GM19023 (cell line): Measurements from ENCODE around the gene KCNN4.
A peak's percentile ranks its signal among the peaks of the same experiment; 100 is the strongest.
"Not testable (repeated sequence)": the region's sequence is repeated elsewhere in the genome, so short reads cannot be mapped to it uniquely, and the experiment has no call there.

Experiments
- ATAC-seq: cut with Tn5 transposase; IDR thresholded peaks from one replicate; pipeline ENCODE4 v1.9.1; 2021; ENCODE audit warnings: mild to moderate bottlenecking, moderate library complexity; ENCODE audit not compliant: unreplicated experiment

KCNN4 gene

DNA sequence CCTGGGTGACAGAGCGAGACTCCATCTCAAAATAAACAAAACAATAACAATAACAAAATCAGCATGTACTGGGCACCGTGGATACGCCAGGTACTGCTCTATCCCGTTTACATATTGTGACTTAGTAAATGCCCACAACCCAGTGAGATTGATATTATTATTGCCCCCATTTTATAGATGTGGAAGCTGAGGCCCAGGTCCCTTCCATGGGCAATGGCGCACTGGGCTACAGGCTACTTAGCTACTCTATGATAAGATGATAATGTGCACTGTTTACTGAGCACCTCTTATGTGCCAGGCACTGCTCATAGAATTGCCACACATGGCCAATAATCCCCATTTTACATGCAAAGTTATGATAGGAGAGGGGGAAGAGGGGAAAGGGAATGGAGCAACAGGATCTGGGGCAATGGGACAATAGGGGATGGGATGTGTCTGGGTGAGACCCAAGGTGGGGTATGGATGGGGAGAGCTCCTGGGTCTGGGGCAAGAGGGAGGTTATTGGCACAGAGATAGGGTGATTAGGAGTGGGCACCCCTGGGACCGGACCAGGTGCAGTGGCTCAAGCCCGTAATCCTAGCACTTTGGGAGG, 5.4 kb downstream of the KCNN4 start:
- no peak for ATAC-seq

DNA sequence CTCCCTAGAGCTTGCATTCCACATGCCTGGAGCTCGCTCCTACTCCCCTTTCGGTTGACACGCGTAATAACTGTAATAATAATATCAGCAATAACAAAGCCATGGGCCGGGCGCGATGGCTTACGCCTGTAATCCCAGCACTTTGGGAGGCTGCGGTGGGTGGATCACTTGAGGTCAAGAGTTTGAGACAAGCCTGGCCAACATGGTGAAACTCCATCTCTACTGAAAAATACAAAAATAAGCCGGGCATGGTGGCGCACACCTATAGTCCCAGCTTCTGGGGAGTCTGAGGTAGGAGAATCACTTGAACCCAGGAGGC, 5.9 kb downstream of the KCNN4 start:
- not testable (repeated sequence) for ATAC-seq

DNA sequence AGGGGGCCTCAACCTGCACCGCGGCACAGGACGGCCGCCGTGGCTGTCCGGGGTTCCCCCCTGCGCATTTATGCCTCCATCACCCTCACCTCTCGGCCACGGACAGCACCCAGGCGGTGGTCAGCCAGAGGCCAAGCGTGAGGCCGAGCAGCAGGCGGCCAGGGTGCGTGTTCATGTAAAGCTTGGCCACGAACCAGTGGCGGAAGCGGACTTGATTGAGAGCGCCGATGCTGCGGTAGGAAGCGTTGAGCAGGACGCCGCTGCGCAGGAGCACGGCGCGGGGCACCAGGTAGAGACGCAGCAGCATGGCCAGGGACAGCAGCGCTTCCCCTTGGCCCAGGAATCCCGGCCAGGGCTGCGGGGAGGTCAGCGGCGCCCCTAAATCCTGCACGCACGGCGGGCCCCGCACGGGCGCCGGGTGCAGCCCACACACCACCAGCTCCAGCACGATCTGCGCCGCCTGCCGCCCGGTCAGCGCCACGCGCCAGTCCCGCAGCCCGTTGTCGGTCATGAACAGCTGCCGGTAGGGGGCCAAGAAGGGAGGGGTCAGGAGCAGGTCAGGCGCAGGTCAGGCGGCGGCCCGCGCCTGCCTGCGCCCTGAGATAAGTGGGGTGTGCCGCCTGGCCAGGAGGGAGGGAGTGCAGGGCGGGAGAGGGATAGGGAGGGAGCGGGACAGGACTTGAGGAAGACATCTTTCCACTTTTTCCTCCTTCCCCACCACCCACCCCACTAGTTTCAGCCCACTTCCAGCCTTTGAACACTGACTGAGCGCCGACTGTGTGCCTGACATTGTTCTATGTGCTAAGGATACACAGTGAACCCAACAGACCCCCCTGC, 6.5 kb downstream of the KCNN4 start:
- no peak for ATAC-seq

DNA sequence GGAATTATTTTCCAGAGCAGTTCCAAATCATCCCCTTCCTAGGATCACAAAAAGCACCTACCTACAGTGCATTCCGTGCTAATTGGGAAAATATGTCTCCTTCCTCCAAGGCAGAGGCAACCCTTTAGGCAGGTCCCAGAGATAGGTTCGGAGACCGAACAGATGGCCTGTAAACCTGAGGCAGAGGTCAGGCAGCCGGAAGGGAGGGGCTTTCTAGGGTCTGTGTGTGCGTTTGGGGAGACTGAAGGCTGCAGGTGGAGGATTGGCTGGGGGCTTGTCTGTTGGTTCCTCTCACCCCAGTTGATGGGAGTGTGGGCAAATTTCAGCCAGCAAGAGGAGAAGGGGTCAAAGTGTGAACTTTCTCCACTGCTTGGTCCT, 7.1 kb downstream of the KCNN4 start:
- no peak for ATAC-seq

DNA sequence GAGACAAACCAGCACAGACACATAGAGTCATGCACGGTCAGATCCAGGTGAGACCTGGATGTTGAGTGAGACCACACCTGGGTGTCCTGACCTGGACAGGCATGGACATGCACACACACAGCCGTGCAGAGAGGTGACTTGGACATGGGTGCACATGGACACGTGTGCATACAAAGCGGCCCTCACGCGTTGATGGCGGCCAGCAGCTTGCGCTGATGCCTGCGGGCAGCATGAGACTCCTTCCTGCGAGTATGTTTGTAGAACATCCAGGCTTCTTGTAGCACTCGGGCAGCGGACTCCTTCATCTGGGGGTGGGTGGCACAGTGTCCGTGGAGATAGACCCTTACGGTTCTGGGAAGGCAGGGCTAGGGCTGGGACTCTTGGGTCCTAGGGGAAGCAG, 11.5 kb downstream of the KCNN4 start:
- ATAC-seq: no peak

DNA sequence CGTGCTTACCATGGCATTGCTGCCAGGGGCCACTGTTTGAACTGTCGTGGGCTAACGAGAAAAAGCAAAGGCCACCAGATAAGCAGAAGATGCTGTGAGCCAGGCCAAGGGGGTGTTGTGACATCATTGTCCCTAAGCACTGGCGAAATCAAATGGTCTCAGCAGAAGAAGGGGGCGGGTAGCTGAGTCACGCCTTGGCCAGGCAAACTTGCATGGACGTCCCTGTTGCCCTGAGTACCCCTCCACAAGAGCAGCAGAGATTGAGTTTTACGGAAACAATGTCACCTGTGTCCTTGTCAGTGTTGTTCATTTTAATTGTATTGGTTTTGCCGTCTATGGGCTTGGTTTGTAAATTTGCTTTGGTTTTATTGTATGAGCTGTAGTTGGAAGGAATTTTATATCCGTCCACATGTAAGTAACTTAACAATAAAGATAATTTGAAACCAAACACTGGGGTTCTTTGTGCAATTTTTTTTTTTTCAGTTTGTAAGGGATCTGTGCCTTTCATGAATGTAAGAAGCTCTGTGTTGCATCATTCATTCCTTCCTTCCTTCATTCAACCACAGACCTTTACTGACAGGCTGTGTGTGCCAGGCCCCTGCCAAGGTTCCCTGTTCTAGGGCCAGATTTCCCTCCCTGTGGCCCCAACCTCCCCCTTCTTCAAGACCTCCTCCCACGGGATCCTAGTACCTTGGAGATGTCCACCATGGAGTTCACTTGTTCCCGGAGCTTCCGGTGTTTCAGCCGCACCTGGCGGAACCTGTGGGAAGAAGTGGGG, 12.3 kb downstream of the KCNN4 start:
- no peak for ATAC-seq

DNA sequence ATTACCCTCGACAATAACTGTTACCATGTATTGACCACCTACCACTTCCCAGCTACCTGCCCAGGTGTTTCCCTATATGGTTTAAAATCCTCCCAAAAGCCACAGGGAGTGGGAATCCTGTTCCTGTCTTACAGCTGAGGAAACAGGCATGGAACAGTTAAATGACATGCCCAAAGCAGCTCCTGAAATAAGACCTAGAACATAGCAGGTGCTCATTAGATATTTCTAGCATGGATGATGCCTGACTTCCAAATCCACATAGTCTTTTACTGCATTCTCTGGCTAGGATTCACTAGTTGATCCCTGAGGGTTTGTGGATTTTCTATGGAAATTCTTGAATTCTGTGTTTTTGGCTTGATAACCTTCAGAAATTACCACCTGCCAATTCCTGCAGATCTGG, 13.0 kb downstream of the KCNN4 start:
- ATAC-seq: no peak

DNA sequence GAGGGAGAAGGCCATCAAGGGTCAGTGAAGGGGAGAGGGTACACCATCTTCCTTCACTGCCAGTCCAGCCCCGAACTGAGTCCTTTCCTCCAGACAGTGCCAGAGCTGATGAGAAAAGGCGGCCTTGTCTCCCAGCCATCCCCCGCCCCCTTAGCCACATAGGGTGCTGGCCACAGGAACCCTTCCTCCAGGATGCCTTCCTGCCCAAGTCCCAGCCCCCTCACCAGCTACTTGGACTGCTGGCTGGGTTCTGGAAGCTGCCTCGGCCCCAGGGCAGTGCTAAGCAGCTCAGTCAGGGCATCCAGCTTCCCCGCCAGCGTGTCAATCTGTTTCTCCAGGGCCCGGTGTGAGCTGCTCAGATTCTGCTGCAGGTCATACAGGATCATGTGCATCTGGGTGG, 13.5 kb downstream of the KCNN4 start:
- ATAC-seq: no peak

DNA sequence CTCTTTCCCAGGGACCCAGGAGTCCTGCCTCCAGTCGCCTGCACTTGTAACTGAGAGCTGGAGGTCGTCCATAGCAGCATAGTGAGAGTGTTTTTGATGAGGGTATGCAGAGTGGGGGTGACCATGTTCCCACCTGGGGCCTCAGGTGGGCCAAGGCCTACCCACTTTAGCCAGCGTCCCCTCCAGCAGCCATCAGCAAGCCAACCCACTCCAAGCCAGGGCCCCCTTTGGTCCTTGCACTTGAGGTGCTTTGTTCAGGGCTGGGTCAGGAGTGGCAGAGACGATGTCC, 14.1 kb downstream of the KCNN4 start:
- no peak for ATAC-seq

DNA sequence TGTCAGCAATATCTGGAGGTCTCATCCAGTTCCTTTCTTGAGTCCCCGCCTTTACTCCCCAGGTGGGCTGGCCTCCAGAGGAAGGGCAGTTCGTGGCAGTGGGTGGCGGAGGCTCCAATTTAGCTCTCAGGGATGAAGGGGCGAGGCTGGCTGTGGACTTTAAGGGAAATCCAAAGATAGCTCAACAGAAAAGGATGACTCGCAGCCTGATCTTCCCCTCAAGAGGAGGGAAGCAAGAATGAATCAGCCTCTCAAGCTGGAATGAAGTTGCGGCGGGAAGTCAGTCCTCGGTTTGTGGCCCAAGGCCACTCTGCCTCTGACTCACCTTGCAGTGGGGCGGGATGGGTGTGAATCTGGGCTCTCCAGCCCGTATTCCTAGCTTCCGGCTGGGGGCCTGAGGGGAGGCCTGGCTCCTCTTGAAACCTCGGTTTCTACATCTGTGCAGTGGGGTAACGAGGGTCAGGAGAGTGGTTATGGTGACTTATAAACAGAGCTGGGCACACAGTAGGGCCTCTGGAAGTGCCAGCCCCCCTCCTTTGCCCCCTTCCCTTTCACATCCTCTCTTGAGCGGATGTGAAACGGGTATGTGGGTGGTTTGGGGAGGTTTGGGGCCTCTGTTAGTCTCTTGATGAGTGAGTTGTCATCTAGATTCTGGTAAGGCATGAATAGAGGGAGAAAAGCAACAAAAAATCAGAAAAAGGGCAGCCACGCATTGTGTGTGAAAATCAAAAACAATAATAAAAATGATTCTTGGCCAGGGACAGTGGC, 15.5 kb downstream of the KCNN4 start:
- peak; percentile 49 for ATAC-seq

DNA sequence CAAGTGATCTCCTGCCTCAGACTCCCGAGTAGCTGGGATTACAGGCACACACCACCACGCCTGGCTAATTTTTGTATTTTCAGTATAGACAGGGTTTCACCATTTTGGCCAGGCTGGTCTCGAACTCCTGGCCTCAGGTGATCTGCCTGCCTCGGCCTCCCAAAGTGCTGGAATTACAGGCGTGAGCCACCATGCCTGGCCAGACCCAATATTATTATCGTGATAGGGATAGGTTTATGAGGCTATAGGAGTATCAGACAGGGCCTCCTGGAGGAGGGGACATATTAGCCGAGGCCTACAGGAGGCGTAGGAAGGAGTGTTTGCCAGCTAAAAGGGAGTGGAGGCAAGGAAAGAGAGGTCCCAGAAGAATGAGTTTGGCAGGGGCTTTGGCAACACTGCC, 16.1 kb downstream of the KCNN4 start:
- ATAC-seq: not testable (repeated sequence)

DNA sequence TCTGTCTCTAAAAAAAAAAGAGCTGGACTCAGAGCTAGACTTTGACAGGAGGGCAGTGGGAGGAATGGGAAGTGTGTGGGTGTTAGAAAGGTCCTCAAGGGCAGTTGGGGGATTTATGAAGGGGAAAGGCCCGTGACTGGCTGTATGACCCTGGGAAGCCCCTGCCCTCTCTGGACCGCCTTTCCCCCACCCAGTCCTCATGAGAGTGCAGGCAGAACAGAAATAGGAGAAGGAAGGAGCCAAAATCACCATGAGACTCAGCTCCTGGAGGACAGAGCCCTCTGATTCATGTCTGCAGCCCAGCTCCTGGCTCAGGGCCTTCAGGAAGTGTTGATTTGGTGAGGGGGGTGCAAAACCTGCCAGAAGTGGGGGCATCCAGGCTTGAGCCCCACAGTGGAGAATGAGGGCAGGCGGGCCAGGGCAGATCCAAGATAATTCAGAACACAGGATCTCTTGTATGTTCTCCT, 17.3 kb downstream of the KCNN4 start:
- ATAC-seq: no peak

DNA sequence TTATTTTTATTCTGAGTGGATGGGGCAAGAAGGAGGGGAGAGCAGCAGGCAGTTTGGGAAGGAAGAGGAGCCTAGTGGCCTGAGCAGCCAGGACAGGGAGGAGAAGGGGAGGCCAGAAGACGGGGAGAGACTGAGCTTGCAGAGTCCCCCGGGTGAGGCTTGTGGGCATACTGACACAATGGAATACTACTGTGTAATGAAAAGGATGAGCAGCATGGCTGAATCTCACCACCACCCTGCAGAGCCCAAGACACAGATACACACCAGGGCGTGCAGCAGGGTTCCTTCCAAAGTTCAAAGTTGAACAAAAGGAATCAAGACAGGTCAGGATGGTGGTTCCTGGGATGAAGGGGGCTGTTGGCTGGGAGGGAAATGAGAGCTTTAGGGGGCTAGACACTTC, 18.0 kb downstream of the KCNN4 start:
- ATAC-seq: no peak

DNA sequence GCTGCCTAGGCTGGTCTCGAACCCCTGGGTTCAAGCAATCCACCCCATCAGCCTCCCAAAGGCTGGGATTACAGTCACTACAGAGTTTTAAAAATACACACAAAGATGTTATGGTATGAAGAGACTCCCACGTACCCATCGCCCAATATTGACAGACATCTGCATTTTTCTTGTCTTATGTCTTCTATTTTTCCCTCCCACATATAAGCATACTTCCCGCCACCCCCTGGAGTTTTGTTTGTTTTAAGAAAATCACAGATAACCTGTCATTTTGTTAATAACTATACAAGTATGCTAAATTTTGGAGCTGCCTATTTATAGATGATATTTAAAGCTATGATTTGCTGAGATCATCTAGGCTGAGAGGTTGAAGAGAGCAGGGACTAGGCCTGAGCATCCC, 19.8 kb downstream of the KCNN4 start:
- no peak for ATAC-seq

DNA sequence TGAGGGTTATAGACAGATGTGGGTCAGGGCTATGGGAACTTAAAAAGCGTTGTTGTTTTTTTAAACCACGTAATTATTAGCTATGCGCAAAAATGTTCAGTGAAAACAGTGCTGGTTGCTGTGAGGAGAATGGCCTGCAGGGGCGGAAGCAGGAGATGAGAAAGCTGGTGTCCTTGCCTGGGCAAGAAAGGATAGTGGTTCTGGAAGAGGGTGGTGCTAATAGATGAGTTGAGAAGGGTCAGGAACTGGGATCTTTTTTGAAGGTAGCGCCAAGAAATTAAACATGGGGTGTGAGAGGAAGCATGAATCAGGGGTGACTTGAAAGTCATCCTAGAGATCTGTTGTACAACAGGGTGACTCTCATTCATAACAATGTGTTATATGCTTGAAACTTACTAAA, 21.3 kb downstream of the KCNN4 start:
- no peak for ATAC-seq

DNA sequence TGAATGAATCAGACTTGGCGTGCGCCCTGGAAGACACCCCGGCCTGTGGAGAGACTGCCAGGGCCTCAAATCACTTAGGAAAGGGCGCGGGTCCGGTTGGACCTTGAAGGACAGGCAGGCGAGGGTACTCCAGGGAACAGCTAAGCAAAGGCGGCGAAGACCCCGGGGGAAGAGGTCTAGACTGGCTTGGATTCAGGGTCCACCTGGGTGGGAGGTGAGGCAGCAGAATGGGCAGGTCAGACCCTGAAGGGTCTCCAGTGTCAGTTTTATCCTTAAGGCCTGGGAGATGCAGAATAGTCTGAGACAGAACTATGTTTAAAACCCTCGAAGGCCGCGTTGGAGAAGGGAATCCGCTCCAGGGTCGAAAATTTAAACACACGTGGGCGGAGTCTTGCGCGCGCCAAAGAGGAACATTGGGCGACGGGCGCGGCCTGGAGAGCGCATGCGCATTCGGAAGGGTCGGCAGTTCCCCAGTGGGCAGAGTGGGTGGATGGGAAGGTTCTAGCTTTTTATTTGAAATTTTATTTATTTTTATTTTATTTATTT, 25.4 kb downstream of the KCNN4 start:
- ATAC-seq: peak; percentile 4

DNA sequence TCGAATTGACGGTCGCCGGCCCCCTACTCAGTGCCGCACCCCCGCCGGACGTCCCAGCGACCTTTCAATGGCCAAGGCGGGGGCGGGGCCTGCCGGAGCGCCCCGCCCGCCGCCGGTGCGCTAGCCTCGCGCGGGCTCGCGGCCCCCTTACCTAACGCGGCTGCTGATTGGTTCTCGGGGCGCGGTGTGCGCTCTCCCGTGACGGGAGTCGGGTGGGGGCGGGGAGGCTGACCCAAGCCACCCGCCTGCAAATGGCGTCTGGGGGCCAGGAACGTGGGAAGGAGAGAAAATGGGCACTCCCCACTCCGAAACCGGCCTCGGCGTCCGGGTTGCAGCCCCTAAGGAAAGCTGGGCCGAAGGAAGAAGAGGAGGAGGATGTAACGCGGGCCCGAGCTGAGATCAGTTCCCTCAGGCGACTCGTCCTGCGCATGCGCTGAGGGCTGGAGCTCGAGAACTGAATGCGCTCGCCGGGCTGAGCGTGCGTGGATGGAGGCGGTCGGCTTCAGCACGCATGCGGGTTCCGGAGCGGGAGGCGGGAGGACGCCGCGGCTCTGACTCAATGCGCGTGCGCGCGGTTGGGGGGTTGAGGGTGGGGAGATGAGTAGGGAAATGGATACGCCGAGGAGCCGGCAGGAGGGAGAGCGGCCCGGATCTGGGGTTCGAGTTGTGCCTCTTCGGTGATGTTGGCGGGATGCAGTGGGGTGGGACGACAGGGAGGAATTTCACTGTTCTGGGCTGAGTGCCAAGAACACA, 26.1 kb downstream of the KCNN4 start, which contains the start of gene SMG9:
Gene SMG9 (minus strand): TSS at position 460 of the 753 bp plus-strand sequence. CDS start 4,221 bp downstream, outside the sequence.
- ATAC-seq: peak; percentile 62

DNA sequence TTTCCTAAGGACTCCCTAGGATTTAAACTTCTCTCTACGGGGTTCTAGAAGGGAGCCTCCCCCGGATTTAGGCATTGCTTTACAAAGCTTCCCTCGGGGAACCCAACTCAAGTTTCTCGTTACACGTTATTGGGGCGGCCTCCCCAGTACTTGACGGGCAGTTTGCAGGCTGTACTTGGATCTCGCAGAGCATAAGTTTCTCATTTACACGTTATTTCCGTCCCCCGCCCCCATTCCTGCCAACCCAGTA, 26.6 kb downstream of the KCNN4 start:
- ATAC-seq: no peak

DNA sequence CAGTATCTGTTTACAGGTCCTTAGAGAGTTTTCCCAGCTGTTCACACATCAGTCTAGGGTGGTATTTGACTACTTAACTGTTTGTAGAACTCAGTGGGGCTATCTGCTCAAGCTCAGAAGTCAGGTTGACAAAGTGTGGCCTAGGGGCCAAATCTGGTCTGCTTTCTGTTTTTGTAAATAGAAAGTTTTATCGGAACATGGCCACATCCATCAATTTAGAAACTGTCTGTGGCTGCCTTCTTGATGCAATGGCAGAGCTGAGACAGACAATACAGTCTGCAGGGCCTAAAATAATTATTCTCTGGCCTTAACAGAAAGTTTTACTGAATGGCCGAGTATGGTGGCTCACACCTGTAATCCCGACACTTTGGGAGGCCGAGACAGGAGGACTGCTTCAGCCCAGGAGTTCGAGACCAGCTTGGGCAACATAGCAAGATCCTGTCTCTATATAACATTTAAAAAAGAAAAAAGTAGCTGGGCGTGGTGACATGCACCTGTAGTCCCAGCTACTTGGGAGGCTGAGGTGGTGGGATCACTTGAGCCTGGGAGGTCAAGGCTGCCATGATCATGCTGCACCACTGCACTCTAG, 28.4 kb downstream of the KCNN4 start:
- ATAC-seq: no peak
